T-helper 22 cell (primary cell): ENCODE measurements around the gene JUN.
"Not testable (repeated sequence)": the region's sequence is repeated elsewhere in the genome, so short reads cannot be mapped to it uniquely, and the experiment has no call there.

Experiments
- DNase-seq: peaks from one replicate; pipeline ENCODE4 v3.0.0-alpha.2; 2020; ENCODE audit warnings: low read depth

JUN gene

DNA sequence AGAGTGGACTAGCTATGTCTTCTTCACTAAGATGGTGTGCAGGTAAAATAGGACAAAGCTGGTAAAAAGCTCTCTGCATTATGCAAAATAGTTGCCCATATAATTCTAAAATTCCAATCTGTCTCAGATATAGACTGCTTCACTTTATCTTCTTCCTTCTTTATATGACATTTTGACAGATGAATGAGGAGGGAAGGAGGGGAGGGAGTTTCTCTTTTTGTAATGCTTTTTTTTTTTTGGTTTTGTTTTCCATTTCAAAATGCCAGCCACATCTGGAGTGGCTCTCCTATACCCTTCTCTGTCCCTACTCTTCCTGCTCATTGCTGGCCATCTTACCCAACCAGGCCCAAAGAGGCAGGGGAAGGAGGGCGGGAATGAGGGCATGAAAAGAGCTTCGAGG lies 24.2 kb upstream of the JUN start:
- no peak for DNase-seq

DNA sequence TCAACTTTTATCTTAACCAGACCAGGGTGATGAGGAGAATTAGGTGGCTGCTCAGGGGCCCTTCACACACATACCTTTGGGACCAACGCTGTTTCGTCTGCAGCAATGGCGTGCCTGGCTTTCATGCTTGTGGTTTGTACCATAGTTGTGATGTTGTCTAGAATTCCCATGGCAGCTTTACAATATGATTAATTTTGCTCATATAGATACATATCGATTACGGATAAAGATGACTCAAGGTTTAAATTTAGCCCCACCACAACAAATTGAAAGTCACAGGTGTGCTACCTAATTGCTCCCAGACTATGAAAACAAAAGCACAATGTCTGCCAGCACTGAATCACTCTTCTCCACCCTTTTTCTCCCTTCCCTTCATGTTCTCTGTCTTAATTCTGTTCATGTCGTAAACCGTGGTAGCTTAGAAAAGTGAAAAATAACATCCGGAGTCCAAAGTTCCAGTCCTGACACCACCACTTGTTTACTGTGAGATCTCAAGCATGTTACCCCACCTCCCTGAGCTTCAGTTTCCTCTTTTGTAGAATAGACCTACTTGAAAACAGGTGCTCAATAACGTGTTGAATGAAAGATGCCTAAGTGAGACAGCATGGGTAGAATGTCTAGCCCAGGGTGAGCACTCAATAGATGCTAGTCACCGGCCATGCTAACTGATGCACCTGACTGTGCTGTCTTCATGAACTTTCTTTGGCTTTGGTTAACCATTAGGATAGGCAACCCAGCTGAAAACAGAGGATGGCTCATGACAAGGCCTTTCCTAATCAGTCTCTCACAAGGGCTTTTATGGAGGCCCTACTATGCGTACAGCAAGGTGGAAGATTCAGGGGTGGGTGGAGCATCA lies 22.1 kb upstream of the JUN start:
- DNase-seq: no peak

- no peak for DNase-seq
These were observed 21.2 kb upstream of the JUN start for GRCh38 chr1:58804853-58805565.

GRCh38 chr1:58803858-58804257 lies 20.0 kb upstream of the JUN start:
- no peak for DNase-seq

GRCh38 chr1:58802640-58803399 lies 19.0 kb upstream of the JUN start:
- DNase-seq: no peak

GRCh38 chr1:58801286-58801685 lies 17.4 kb upstream of the JUN start:
- DNase-seq: not testable (repeated sequence)

DNA sequence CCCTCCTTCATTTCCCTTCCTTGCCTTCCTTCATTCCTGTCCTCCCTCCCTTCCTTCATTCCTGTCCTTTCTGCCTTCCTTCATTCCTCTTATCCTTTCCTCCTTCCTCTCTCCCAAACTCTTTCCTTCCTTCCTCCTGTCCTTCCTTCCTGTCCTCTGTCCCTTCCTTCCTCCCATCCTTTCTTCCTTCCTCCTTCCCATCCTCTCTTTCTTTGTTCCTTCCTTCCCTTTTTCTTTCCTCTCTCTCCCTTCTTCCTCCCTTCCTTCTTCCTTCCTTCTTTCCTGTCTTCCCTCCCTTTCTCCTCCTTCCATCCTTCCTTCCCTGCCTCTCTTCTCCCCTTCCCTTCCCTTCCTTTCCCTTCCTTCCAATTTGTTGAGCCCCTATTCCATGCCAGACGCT lies 15.8 kb upstream of the JUN start:
- no peak for DNase-seq

- DNase-seq: no peak
These were observed 15.1 kb upstream of the JUN start for GRCh38 chr1:58798910-58799442.

- no peak for DNase-seq
These were observed 12.6 kb upstream of the JUN start for GRCh38 chr1:58796416-58796815.

DNA sequence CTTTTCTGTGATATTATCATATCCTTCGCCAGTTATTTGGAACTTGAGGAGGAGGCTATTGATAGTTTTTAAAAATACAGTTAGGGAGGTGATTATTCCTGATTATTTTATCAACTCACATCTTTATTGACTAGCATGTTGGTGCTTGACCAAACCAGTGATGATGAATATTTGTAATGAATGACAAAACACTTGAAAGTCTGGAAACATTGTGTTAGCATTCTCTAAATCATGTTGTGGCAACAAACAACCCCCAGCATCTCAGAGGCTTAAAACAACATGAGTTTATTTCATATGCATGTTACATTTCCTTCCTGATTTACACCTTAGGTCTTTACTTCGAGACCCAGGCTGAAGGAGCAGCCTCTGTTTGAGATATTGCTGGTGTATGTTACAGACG lies 10.7 kb upstream of the JUN start:
- DNase-seq: no peak

- no peak for DNase-seq
These were observed 9.0 kb upstream of the JUN start for GRCh38 chr1:58792846-58793245.

DNA sequence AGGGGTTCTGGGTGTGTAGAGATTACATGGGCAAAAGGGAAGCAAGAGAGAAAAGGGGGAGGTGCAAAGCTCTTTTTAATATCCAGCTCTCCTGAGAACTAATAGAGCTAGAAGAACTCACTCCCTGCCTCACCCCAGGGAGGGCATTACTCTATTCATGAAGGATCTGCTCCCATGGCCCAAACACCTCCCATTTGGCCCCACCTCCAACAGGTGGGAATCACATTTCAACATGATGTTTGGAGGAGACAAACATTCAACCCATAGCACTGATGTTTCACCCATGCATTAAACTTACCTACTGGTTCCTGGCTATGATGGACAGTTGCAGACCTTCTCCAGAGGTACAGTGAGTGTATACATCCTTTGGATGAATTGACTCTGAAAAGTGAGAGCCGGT lies 7.3 kb upstream of the JUN start:
- no peak for DNase-seq

- DNase-seq: no peak
These were observed 6.3 kb upstream of the JUN start for GRCh38 chr1:58789996-58790660.

- DNase-seq: no peak
These were observed 5.5 kb upstream of the JUN start for GRCh38 chr1:58789322-58789856.

- DNase-seq: no peak
These were observed 4.4 kb upstream of the JUN start for GRCh38 chr1:58788259-58788658.

DNA sequence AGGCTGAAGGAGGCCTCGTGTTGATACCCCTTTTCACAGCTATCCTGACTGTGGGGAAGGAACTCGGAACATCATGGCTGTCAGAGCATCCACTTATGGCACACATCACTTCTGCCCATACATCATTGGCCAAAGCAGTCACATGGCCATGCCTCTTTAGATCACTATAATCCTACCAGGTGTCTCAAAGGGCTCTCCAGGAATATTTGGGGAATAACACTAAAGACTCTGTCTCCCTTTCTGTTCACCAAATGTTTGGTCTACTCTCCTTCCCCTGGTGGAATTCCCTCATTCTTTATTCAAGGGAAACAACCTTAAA lies 3.0 kb upstream of the JUN start:
- DNase-seq: no peak

DNA sequence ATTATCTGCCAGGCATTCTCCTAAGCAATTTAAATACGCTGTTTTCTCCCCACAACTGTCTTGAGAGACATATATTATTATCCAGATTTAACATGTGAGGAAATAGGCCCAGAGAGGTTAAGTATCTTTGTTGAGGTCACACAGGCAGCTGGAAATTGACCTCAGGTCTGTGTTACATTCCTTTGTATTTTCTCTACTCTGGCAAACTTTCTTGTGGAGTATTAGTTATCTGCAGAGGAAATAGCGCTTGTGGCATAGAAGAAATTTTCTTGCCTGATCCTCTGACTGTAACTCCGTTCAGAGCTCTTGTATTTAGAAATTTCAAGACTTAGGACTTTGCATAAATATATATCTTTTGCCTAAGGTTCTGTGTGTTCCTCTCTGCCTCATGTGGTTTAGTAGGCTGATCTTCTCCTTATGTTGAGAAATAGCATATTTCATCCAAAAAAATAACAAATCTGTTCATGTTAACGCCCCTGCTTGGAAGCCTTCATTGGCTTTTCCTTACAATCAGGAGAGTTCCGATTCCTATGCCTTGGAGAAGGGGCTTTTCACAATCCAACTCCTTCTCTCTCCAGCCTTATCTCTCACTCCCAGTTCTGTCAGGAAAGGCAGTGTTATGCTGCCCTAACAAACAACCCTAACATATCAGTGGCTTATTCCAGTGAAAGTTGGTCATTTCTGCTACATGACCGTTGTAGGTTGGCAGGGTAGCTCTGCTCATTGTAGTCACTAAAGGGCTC lies 2.5 kb upstream of the JUN start:
- no peak for DNase-seq

- DNase-seq: no peak
These were observed 1.7 kb upstream of the JUN start for GRCh38 chr1:58785442-58786058.

GRCh38 chr1:58784758-58785441 lies 1.1 kb upstream of the JUN start:
- peak; percentile 80 for DNase-seq
